WTC11 (cell line): ENCODE data around the gene TAF8. TPM values are rescaled to one million over a fixed set of nuclear protein-coding genes. Genes with fewer than 3 reads are reported as not detected.

Source experiments
- ATAC-seq: fragments of 200-7000 bp; cut with Tn5 transposase; 2 replicates; pipeline ENCODE4 v1.10.0; 2021; ENCODE audit warnings: mild to moderate bottlenecking, moderate library complexity
- CTCF ChIA-PET: fragments of 300-600 bp; sonication (Branson Sonifier 250); formaldehyde crosslinking; loops from one replicate; lab custom pipeline; 2021; ENCODE audit warnings: antibody characterized with exemption; lab: Charles Lee
- POLR2A ChIA-PET: fragments of 350-600 bp; sonication (Branson Sonifier 250); formaldehyde crosslinking; loops from one replicate; lab custom pipeline; 2021; ENCODE audit warnings: antibody characterized with exemption; lab: Charles Lee
- DNase-seq: peaks from one replicate; pipeline ENCODE4 v3.0.0; 2021; ENCODE audit warnings: low spot score
- H3K27ac Mint-ChIP-seq: 2 replicates; pipeline ENCODE4 v1.8.0; 2021; ENCODE audit warnings: mixed read lengths
- H3K27me3 Mint-ChIP-seq: 2 replicates; pipeline ENCODE4 v1.8.0; 2021; ENCODE audit warnings: low read depth, mild to moderate bottlenecking, moderate library complexity, mixed read lengths
- H3K36me3 Mint-ChIP-seq: 2 replicates; pipeline ENCODE4 v1.8.0; 2021; ENCODE audit warnings: mixed read lengths
- H3K4me1 Mint-ChIP-seq: 2 replicates; pipeline ENCODE4 v1.8.0; 2022; ENCODE audit warnings: mixed read lengths
- H3K4me3 Mint-ChIP-seq: 2 replicates; pipeline ENCODE4 v1.8.0; 2021; ENCODE audit warnings: mild to moderate bottlenecking, moderate library complexity, mixed read lengths
- H3K9me3 Mint-ChIP-seq: 2 replicates; pipeline ENCODE4 v1.8.0; 2021; ENCODE audit warnings: mixed read lengths
- AR ChIP-seq: fragments of 250-450 bp; sonication (Bioruptor Pico); IDR thresholded peaks from 2 replicates; pipeline ENCODE4 v1.9.0; 2021; ENCODE audit warnings: mild to moderate bottlenecking
- ARID4B ChIP-seq: sonication (generic); formaldehyde crosslinking; IDR thresholded peaks from 2 replicates; pipeline ENCODE4 v1.8.0; 2023; ENCODE audit warnings: missing genetic modification reagents, mild to moderate bottlenecking, borderline replicate concordance
- CBFB ChIP-seq: sonication (generic); formaldehyde crosslinking; IDR thresholded peaks from 2 replicates; pipeline ENCODE4 v1.8.1; 2022; ENCODE audit warnings: mild to moderate bottlenecking, low read depth, missing genetic modification reagents
- CDX4 ChIP-seq: fragments of 250-450 bp; sonication (Bioruptor Pico); IDR thresholded peaks from 2 replicates; pipeline ENCODE4 v1.9.0; 2021; ENCODE audit warnings: moderate library complexity, mild to moderate bottlenecking, inconsistent platforms, borderline replicate concordance
- EMX1 ChIP-seq: fragments of 250-450 bp; sonication (Bioruptor Pico); IDR thresholded peaks from 2 replicates; pipeline ENCODE4 v1.8.0; 2021; ENCODE audit warnings: mild to moderate bottlenecking
- ERG ChIP-seq: fragments of 250-450 bp; sonication (Bioruptor Pico); IDR thresholded peaks from 2 replicates; pipeline ENCODE4 v1.8.0; 2021; ENCODE audit warnings: mild to moderate bottlenecking
- HMGA2 ChIP-seq: fragments of 250-450 bp; sonication (Bioruptor Pico); IDR thresholded peaks from 2 replicates; pipeline ENCODE4 v1.4.0; 2021; ENCODE audit warnings: mild to moderate bottlenecking, moderate library complexity
- IRF1 ChIP-seq: sonication (generic); formaldehyde crosslinking; IDR thresholded peaks from 2 replicates; pipeline ENCODE4 v1.8.0; 2023; ENCODE audit warnings: missing genetic modification reagents
- IRF2 ChIP-seq: sonication (generic); formaldehyde crosslinking; IDR thresholded peaks from 2 replicates; pipeline ENCODE4 v1.8.0; 2022; ENCODE audit warnings: low read depth, missing genetic modification reagents, borderline replicate concordance
- NR2C2 ChIP-seq: sonication (generic); formaldehyde crosslinking; IDR thresholded peaks from 2 replicates; pipeline ENCODE4 v1.8.0; 2022; ENCODE audit warnings: mild to moderate bottlenecking, missing genetic modification reagents
- RELA ChIP-seq: sonication (generic); formaldehyde crosslinking; IDR thresholded peaks from 2 replicates; pipeline ENCODE4 v1.8.1; 2022; ENCODE audit warnings: missing genetic modification reagents, mild to moderate bottlenecking, borderline replicate concordance
- RORB ChIP-seq: fragments of 250-450 bp; sonication (Bioruptor Pico); IDR thresholded peaks from 2 replicates; pipeline ENCODE4 v1.9.0; 2021; ENCODE audit warnings: mild to moderate bottlenecking
- TEAD4 ChIP-seq: sonication (generic); formaldehyde crosslinking; IDR thresholded peaks from 2 replicates; pipeline ENCODE4 v1.8.0; 2022; ENCODE audit warnings: mild to moderate bottlenecking, missing genetic modification reagents
- ZNF121 ChIP-seq: sonication (generic); formaldehyde crosslinking; IDR thresholded peaks from 2 replicates; pipeline ENCODE4 v1.8.0; 2023; ENCODE audit warnings: missing genetic modification reagents
- ZNF219 ChIP-seq: sonication (generic); formaldehyde crosslinking; IDR thresholded peaks from 2 replicates; pipeline ENCODE4 v1.8.0; 2023; ENCODE audit warnings: missing genetic modification reagents, mild to moderate bottlenecking, borderline replicate concordance
- ZNF263 ChIP-seq: sonication (generic); formaldehyde crosslinking; IDR thresholded peaks from 2 replicates; pipeline ENCODE4 v1.8.1; 2022; ENCODE audit warnings: low read depth, mild to moderate bottlenecking, moderate library complexity, missing genetic modification reagents
- ZNF317 ChIP-seq: sonication (generic); formaldehyde crosslinking; IDR thresholded peaks from 2 replicates; pipeline ENCODE4 v1.8.1; 2023; ENCODE audit warnings: low read depth, mild to moderate bottlenecking, moderate library complexity, missing genetic modification reagents, borderline replicate concordance
- ZNF512 ChIP-seq: sonication (generic); formaldehyde crosslinking; IDR thresholded peaks from 2 replicates; pipeline ENCODE4 v1.8.1; 2022; ENCODE audit warnings: missing genetic modification reagents, borderline replicate concordance
- ZNF671 ChIP-seq: fragments of 250-450 bp; sonication (Bioruptor Pico); IDR thresholded peaks from 2 replicates; pipeline ENCODE4 v1.8.0; 2021; ENCODE audit warnings: mild to moderate bottlenecking
- total RNA-seq: library from RNA; stranded (reverse); gene quantifications from 3 replicates; pipeline ENCODE4 v1.2.3, GENCODE V29; 2021

The TAF8 gene
- total RNA-seq, 1 experiment from 2014 or later, result 31.0 TPM

GRCh38 chr6:42091718-42092023, 41.3 kb downstream of the TAF8 start (continued):
- TF ChIP-seq ZNF219 (no peak), ZNF512 (no peak), ERG (CRISPR knock-in tag) (no peak), CBFB (CRISPR knock-in tag) (no peak), IRF2 (CRISPR knock-in tag) (no peak), ARID4B (CRISPR knock-in tag) (no peak), IRF1 (no peak), ZNF263 (CRISPR knock-in tag) (no peak)
- TF ChIP-seq, all 79 proteins: peak for 0

GRCh38 chr6:42093582-42094329, 43.4 kb downstream of the TAF8 start:
- H3K27ac Mint-ChIP-seq, result no peak overlapping the region

GRCh38 chr6:42095094-42095493, 44.8 kb downstream of the TAF8 start:
- no peak for ATAC-seq
- no peaks in the 10 kb centered on the region for H3K9me3 Mint-ChIP-seq
- TF ChIP-seq HMGA2 (CRISPR knock-in tag), result no peak
- no peak for TF ChIP-seq AR (CRISPR knock-in tag)
- TF ChIP-seq TEAD4 (CRISPR knock-in tag), result no peak
- no peak for TF ChIP-seq ZNF317 (CRISPR knock-in tag)
- TF ChIP-seq ZNF671 (CRISPR knock-in tag), result no peak
- TF ChIP-seq ZNF512, result no peak
- TF ChIP-seq RORB (CRISPR knock-in tag), result no peak
- TF ChIP-seq NR2C2 (CRISPR knock-in tag), result no peak
- no peak for TF ChIP-seq RELA (CRISPR knock-in tag)
- no peak for TF ChIP-seq CDX4 (CRISPR knock-in tag)

More at GRCh38 chr6:42093582-42094329, 43.4 kb downstream of the TAF8 start:
- no peak for TF ChIP-seq EMX1 (CRISPR knock-in tag)
- TF ChIP-seq ZNF121 (CRISPR knock-in tag), result peak; percentile 67
- Mint-ChIP-seq H3K36me3 (no peaks in the 10 kb centered on the region), H3K27me3 (peaks cover 94% of the 10 kb centered on the region), H3K4me3 (peak overlapping the region; percentile 8; the same call in 1 of the 2 replicates), H3K4me1 (peaks cover 22% of the 10 kb centered on the region), H3K9me3 (no peaks in the 10 kb centered on the region)
- peak; percentile 46 for DNase-seq
- peak; percentile 80 for ATAC-seq
- ChIA-PET CTCF (interaction anchor here (0.5 to 12.3 kb wide), 18 partner anchors 8 to 306 kb away, joined by 3 to 127 read pairs (median 4); partner anchors contain the start of gene TOMM6), POLR2A (no interaction called here)

More at GRCh38 chr6:42095094-42095493, 44.8 kb downstream of the TAF8 start:
- Mint-ChIP-seq H3K4me1 (peaks cover 31% of the 10 kb centered on the region), H3K27ac (no peak overlapping the region), H3K27me3 (peaks cover 90% of the 10 kb centered on the region), H3K36me3 (no peaks in the 10 kb centered on the region), H3K4me3 (no peak overlapping the region)
- no peak for DNase-seq
- ChIA-PET POLR2A (no interaction called here), CTCF (interaction anchor here (0.9 to 12.3 kb wide), 13 partner anchors 9 to 469 kb away, joined by 3 to 127 read pairs (median 6); partner anchors contain the start of genes GUCA1B, TAF8 and UBR2)
